GM23248 (cell line): ENCODE results near the gene CNNM4. TPM values are rescaled to one million over a fixed set of nuclear protein-coding genes. Genes with fewer than 3 reads are reported as not detected.

Experiments used
- DNase-seq: peaks from one replicate; pipeline ENCODE4 v3.0.0-alpha.2; 2015
- H2AFZ ChIP-seq: fragments of 200-600 bp; sonication (generic); 2 replicates; pipeline ENCODE4 v1.6.1; 2016; ENCODE audit warnings: antibody characterized with exemption
- H3F3A ChIP-seq: fragments of 200-600 bp; sonication (generic); 2 replicates; pipeline ENCODE4 v1.6.1; 2016; ENCODE audit warnings: mild to moderate bottlenecking, antibody characterized with exemption, mixed run types; ENCODE audit not compliant: insufficient read depth
- H3K27ac ChIP-seq: fragments of 200-600 bp; sonication (generic); 2 replicates; pipeline ENCODE4 v1.5.1; 2016; ENCODE audit warnings: mild to moderate bottlenecking
- H3K27me3 ChIP-seq: fragments of 200-600 bp; sonication (generic); replicated peaks from 2 replicates; pipeline ENCODE4 v1.6.1; 2016; ENCODE audit warnings: mild to moderate bottlenecking; ENCODE audit not compliant: insufficient read depth
- H3K36me3 ChIP-seq: fragments of 200-600 bp; sonication (generic); 2 replicates; pipeline ENCODE4 v1.6.1; 2016; ENCODE audit warnings: low read depth, mild to moderate bottlenecking
- H3K4me1 ChIP-seq: fragments of 200-600 bp; sonication (generic); 2 replicates; pipeline ENCODE4 v1.6.1; 2016; ENCODE audit warnings: mild to moderate bottlenecking; ENCODE audit not compliant: insufficient read depth
- H3K4me2 ChIP-seq: fragments of 200-600 bp; sonication (generic); one replicate; pipeline ENCODE4 v1.6.1; 2016; ENCODE audit warnings: mild to moderate bottlenecking; ENCODE audit not compliant: unreplicated experiment
- H3K4me3 ChIP-seq: fragments of 200-600 bp; sonication (generic); 2 replicates; pipeline ENCODE4 v1.5.1; 2016; ENCODE audit warnings: mild to moderate bottlenecking
- H3K79me2 ChIP-seq: fragments of 200-600 bp; sonication (generic); 2 replicates; pipeline ENCODE4 v1.6.1; 2016; ENCODE audit warnings: mild to moderate bottlenecking; ENCODE audit not compliant: insufficient read depth
- H3K9ac ChIP-seq: fragments of 200-600 bp; sonication (generic); 2 replicates; pipeline ENCODE4 v1.6.1; 2016; ENCODE audit warnings: mild to moderate bottlenecking
- H3K9me2 ChIP-seq: fragments of 200-600 bp; sonication (generic); 2 replicates; pipeline ENCODE4 v1.6.1; 2016; ENCODE audit warnings: mixed run types, mild to moderate bottlenecking, moderate library complexity; ENCODE audit not compliant: insufficient read depth
- H3K9me3 ChIP-seq: fragments of 200-600 bp; sonication (generic); one replicate; pipeline ENCODE4 v1.6.1; 2017; ENCODE audit warnings: low read depth
- H4K20me1 ChIP-seq: fragments of 200-600 bp; sonication (generic); 2 replicates; pipeline ENCODE4 v1.6.0; 2016; ENCODE audit not compliant: insufficient read depth
- EZH2 ChIP-seq: fragments of 200-600 bp; sonication (generic); IDR thresholded peaks from 2 replicates; pipeline ENCODE4 v1.6.1; 2018; ENCODE audit warnings: antibody characterized with exemption, mild to moderate bottlenecking; ENCODE audit not compliant: insufficient read depth, poor library complexity, severe bottlenecking
- EZH2phosphoT487 ChIP-seq: fragments of 200-600 bp; sonication (generic); IDR thresholded peaks from 2 replicates; pipeline ENCODE4 v1.6.1; 2018; ENCODE audit warnings: antibody characterized with exemption, moderate library complexity, mild to moderate bottlenecking, low read depth; ENCODE audit not compliant: insufficient read depth
- WGBS, 2 experiments: methylation state at CpG; one replicate each; pipeline ENCODE4 v1.1.6; 2015 to 2017; ENCODE audit warnings: low lambda C conversion rate in 2 of 2, low coverage in 1 of 2; ENCODE audit errors: missing lambda C conversion rate in 2 of 2; 5-methylcytosine and 5-hydroxymethylcytosine counted together
- in situ Hi-C: fragments of 300-500 bp; cut with MboI; formaldehyde crosslinking; loops from 2 replicates; pipeline ENCODE4 v1.15.0; 2020
- polyA plus RNA-seq: library from polyadenylated mRNA; unstranded; fragments of >200 nt; fragmentation: Nextera tagmentation; extraction: Ambion mirVana; gene quantifications from 2 replicates; pipeline ENCODE4 v1.2.1, GENCODE V29; 2016
- total RNA-seq: library from RNA; depleted of rRNA; stranded (reverse); fragments of >200 nt; shearing (Covaris generic); gene quantifications from 2 replicates; pipeline ENCODE4 v1.2.3, GENCODE V29; 2014

Gene CNNM4
- total and polyA plus RNA-seq, 2 experiments from 2014 or later, result 2.8 to 4.8 TPM

- Histone ChIP-seq H3K27ac (no peak overlapping the region), H3K27me3 (no peaks in the 10 kb centered on the region), H2AFZ (no peak overlapping the region), H3K9me2 (no peaks in the 10 kb centered on the region), H3K36me3 (peaks cover 9% of the 10 kb centered on the region; the same call in 1 of the 2 replicates), H3K4me2 (no peak overlapping the region), H3F3A (peaks cover 13% of the 10 kb centered on the region; the same call in 1 of the 2 replicates), H3K79me2 (no peaks in the 10 kb centered on the region), H3K4me3 (no peak overlapping the region), H3K9ac (no peak overlapping the region), H4K20me1 (no peaks in the 10 kb centered on the region), H3K9me3 (no peaks in the 10 kb centered on the region), H3K4me1 (peaks cover 11% of the 10 kb centered on the region)
- 97 to 98% methylated on average over 4 of the region's 4 CpGs for WGBS, 2 experiments
- in situ Hi-C loops, result no loop called here
- TF ChIP-seq EZH2 (no peak), EZH2phosphoT487 (no peak)
- no peak for DNase-seq
Observed at GRCh38 chr2:96726131-96726530, 34.6 kb upstream of the CNNM4 start.

GRCh38 chr2:96727431-96727830 lies 33.3 kb upstream of the CNNM4 start:
- no peaks in the 10 kb centered on the region for H3K9me3 ChIP-seq
- DNase-seq, result peak; percentile 18
- H3K36me3 ChIP-seq, result peaks cover 18% of the 10 kb centered on the region; the same call in 1 of the 2 replicates
- no peak overlapping the region for H2AFZ ChIP-seq
- 95 to 97% methylated on average over 5 of the region's 5 CpGs for WGBS, 2 experiments
- H3K79me2 ChIP-seq, result no peaks in the 10 kb centered on the region
- TF ChIP-seq EZH2 (no peak), EZH2phosphoT487 (no peak)
- H3K4me3 ChIP-seq, result no peak overlapping the region
- no peaks in the 10 kb centered on the region for H3K27me3 ChIP-seq
- no peak overlapping the region for H3K27ac ChIP-seq
- peaks cover 11% of the 10 kb centered on the region for H3K4me1 ChIP-seq
- H3F3A ChIP-seq, result peaks cover 16% of the 10 kb centered on the region; the same call in 1 of the 2 replicates
- no peak overlapping the region for H3K4me2 ChIP-seq
- H4K20me1 ChIP-seq, result no peaks in the 10 kb centered on the region
- no peaks in the 10 kb centered on the region for H3K9me2 ChIP-seq
- in situ Hi-C loops, result no loop called here
- no peak overlapping the region for H3K9ac ChIP-seq

- Histone ChIP-seq H3F3A (peaks cover 16% of the 10 kb centered on the region; the same call in 1 of the 2 replicates), H3K9me2 (no peaks in the 10 kb centered on the region), H4K20me1 (no peaks in the 10 kb centered on the region), H3K27me3 (no peaks in the 10 kb centered on the region), H3K27ac (peak overlapping the region; percentile 40), H2AFZ (no peak overlapping the region), H3K36me3 (peaks cover 39% of the 10 kb centered on the region), H3K9me3 (no peaks in the 10 kb centered on the region), H3K4me2 (no peak overlapping the region), H3K9ac (no peak overlapping the region), H3K79me2 (no peaks in the 10 kb centered on the region), H3K4me3 (no peak overlapping the region), H3K4me1 (peaks cover 11% of the 10 kb centered on the region)
- 82 to 84% methylated on average over 7 of the region's 7 CpGs for WGBS, 2 experiments
- DNase-seq, result peak; percentile 20
- no peak for TF ChIP-seq EZH2phosphoT487
- TF ChIP-seq EZH2, result no peak
- in situ Hi-C loops, result no loop called here
Observed at GRCh38 chr2:96729748-96730147, 31.0 kb upstream of the CNNM4 start.

- Histone ChIP-seq H3K4me3 (no peak overlapping the region), H3K27me3 (no peaks in the 10 kb centered on the region), H3K36me3 (peaks cover 44% of the 10 kb centered on the region), H3K79me2 (no peaks in the 10 kb centered on the region), H3K4me1 (peaks cover 11% of the 10 kb centered on the region), H4K20me1 (no peaks in the 10 kb centered on the region), H3K4me2 (no peak overlapping the region), H3F3A (peaks cover 16% of the 10 kb centered on the region; the same call in 1 of the 2 replicates), H2AFZ (no peak overlapping the region), H3K27ac (peak overlapping the region; percentile 40), H3K9me2 (no peaks in the 10 kb centered on the region), H3K9me3 (no peaks in the 10 kb centered on the region), H3K9ac (no peak overlapping the region)
- TF ChIP-seq EZH2phosphoT487, result no peak
- no peak for TF ChIP-seq EZH2
- in situ Hi-C loops, result no loop called here
- WGBS, 2 experiments, result 36 to 39% methylated on average over 2 of the region's 2 CpGs
- peak; percentile 77 for DNase-seq
Observed at GRCh38 chr2:96730212-96730611, 30.5 kb upstream of the CNNM4 start.
